CD4-positive, CD25-positive, alpha-beta regulatory T cell (primary cell): ENCODE measurements around the gene SNCG. TPM values are rescaled to one million over a fixed set of nuclear protein-coding genes. Genes with fewer than 3 reads are reported as not detected.

Experiments used
- ATAC-seq, 2 donors: fragments of 150-1000 bp; cut with Tn5 transposase; one replicate each; pipeline ENCODE4 v1.10.0; 2021; ENCODE audit warnings: low read depth in 2 of 2, moderate number of reproducible peaks in 2 of 2, moderate library complexity in 1 of 2
- DNase-seq, 3 donors: peaks; one replicate each; pipeline versions ENCODE4 v3.0.0 to v3.0.0-alpha.2; 2012 to 2022; ENCODE audit warnings: mixed read lengths in 1 of 3
- H3K27ac ChIP-seq: one replicate; pipeline ENCODE4 v1.7.0; 2013; ENCODE audit warnings: mild to moderate bottlenecking, low read length; ENCODE audit not compliant: insufficient read depth, poor library complexity, severe bottlenecking
- H3K27me3 ChIP-seq: one replicate; pipeline ENCODE4 v1.7.0; 2013; ENCODE audit warnings: low read length; ENCODE audit not compliant: control insufficient read depth, insufficient read depth
- H3K36me3 ChIP-seq: one replicate; pipeline ENCODE4 v1.7.0; 2013; ENCODE audit warnings: mild to moderate bottlenecking, low read length, moderate library complexity; ENCODE audit not compliant: control insufficient read depth, insufficient read depth
- H3K4me1 ChIP-seq: 2 replicates; pipeline ENCODE4 v1.7.0; 2013; ENCODE audit warnings: mild to moderate bottlenecking, low read length; ENCODE audit not compliant: insufficient read depth, control insufficient read depth, poor library complexity, severe bottlenecking
- H3K4me3 ChIP-seq: one replicate; pipeline ENCODE4 v1.7.0; 2013; ENCODE audit warnings: low read depth, mild to moderate bottlenecking, low read length, moderate library complexity
- H3K9me3 ChIP-seq, 2 experiments: 1 replicate in 1 of 2; 2 replicates in 1 of 2; pipeline ENCODE4 v1.7.0; 2013; ENCODE audit warnings: low read length in 2 of 2, mild to moderate bottlenecking in 1 of 2, moderate library complexity in 1 of 2; ENCODE audit not compliant: control insufficient read depth in 2 of 2
- H3K27ac Mint-ChIP-seq, 3 donors: one replicate each; pipeline ENCODE4 v1.8.0; 2020 to 2022; ENCODE audit warnings: mild to moderate bottlenecking in 3 of 3, mixed read lengths in 3 of 3, moderate library complexity in 2 of 3
- H3K27me3 Mint-ChIP-seq: one replicate; pipeline ENCODE4 v1.8.0; 2022; ENCODE audit warnings: mild to moderate bottlenecking, mixed read lengths
- H3K36me3 Mint-ChIP-seq: one replicate; pipeline ENCODE4 v1.8.0; 2020; ENCODE audit warnings: mixed read lengths
- H3K4me1 Mint-ChIP-seq, 4 donors: one replicate each; pipeline ENCODE4 v1.8.0; 2020 to 2022; ENCODE audit warnings: mixed read lengths in 4 of 4, mild to moderate bottlenecking in 1 of 4
- H3K4me3 Mint-ChIP-seq, 4 donors: one replicate each; pipeline ENCODE4 v1.8.0; 2020 to 2022; ENCODE audit warnings: mild to moderate bottlenecking in 4 of 4, mixed read lengths in 4 of 4, moderate library complexity in 3 of 4
- H3K9me3 Mint-ChIP-seq, 7 donors: one replicate each; pipeline ENCODE4 v1.8.0; 2020 to 2022; ENCODE audit warnings: mixed read lengths in 7 of 7, mild to moderate bottlenecking in 3 of 7, moderate library complexity in 2 of 7
- polyA plus RNA-seq, 4 donors: library from polyadenylated mRNA; unstranded; fragments of 300-500 nt; fragmentation: Illumina TruSeq; gene quantifications; one replicate each; pipeline ENCODE4 v1.2.3, GENCODE V29; 2021
- total RNA-seq: library from RNA; stranded (reverse); gene quantifications from one replicate; pipeline ENCODE4 v1.2.3, GENCODE V29; 2022

Gene SNCG
- total and polyA plus RNA-seq, 5 donors from 2014 or later: not detected

DNA sequence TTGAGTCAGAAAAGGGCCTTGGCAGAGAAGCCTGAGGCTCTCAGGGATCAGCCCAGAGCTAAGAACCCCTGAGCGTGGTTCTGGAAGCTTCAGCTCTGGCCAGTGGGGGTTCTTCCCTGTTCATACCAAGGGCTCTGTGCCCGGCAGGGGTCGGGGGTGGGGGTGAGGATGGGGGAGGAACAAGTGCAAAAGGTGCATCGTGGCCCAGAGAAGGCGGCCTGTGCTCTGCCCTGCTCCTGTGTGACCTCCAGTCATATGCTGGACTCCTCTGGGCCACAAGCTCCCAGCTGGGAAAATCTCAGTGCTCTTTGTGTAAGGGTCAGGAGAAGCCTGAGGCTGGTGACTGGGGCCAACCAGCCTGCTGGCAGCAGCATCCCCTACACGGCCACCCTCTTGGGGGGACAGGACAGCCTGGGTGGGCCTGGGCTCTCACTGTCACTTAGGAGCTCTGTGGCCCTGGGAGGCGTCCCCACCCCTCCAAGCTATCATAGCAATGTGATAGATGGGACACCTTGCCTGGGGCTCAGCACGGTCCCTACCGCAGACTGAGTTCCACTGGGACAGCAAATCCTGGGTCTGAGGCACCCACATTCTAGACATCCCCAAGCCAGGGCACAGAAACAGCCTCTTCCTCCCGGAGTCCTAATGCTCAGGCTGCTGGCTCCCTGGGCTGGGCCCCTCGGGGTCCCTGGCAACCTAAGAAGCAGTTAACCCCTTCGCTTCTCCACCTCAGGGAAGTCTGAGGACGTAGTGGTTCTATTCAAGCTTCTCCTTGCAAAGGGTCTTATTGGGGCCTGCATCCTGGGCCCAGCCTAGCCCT is 3.5 kb upstream of the SNCG start:
- Mint-ChIP-seq H3K36me3 (peaks cover 3% of the 10 kb centered on the region), H3K4me1 (peaks cover 0 to 37% (median 17%) of the 10 kb centered on the region in 4 donors), H3K27ac (no peak overlapping the region), H3K4me3 (no peak overlapping the region), H3K9me3 (peaks cover 0 to 15% (median 0%) of the 10 kb centered on the region in 7 donors), H3K27me3 (no peaks in the 10 kb centered on the region)
- no peak overlapping the region for H3K27ac ChIP-seq
- peaks cover 21% of the 10 kb centered on the region for H3K4me1 ChIP-seq
- peaks cover 0 to 6% of the 10 kb centered on the region in 2 experiments for H3K9me3 ChIP-seq
- no peak overlapping the region for H3K4me3 ChIP-seq
- H3K36me3 ChIP-seq: no peaks in the 10 kb centered on the region
- DNase-seq (no peak), ATAC-seq (no peak)
- no peaks in the 10 kb centered on the region for H3K27me3 ChIP-seq

DNA sequence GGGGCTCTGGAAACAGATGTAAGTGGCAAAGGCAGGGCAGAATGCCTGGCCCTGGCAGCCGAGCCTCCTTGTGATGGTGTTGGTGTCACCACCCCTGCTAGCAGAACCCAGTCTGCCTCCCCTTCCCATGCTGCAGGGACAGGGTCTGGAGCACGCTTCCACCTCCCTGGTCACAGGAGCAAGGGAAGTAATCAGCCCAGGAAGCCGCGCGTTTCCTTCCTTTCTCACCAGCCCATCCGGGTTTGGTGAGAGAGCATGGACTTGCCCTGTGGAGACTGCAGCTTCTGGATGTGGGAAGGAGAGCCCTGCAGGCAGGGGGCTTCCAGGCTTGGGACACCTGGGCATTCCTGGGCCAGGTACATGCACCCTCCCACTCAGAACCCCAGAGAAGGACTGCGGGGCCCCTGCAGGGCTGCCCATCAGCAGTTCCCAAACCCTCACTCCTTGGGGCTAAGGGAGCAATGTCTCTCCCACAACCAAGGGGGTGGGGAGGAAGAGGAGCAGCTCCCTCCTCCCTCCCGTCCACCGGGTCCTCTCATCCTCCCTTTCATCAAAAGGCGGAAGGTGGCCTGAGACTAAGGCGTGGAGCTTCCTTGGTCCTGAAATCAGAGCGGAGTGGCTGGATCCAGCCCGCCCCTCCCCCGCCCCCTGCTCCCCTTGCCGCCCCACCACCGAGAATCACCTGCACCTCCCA is 2.8 kb upstream of the SNCG start:
- Histone ChIP-seq H3K9me3 (peaks cover 0 to 6% of the 10 kb centered on the region in 2 experiments), H3K36me3 (no peaks in the 10 kb centered on the region), H3K27me3 (no peaks in the 10 kb centered on the region), H3K27ac (no peak overlapping the region), H3K4me1 (peaks cover 14% of the 10 kb centered on the region), H3K4me3 (no peak overlapping the region)
- no peaks in the 10 kb centered on the region for H3K27me3 Mint-ChIP-seq
- no peak overlapping the region for H3K4me3 Mint-ChIP-seq
- peaks cover 0 to 15% (median 0%) of the 10 kb centered on the region in 7 donors for H3K9me3 Mint-ChIP-seq
- ATAC-seq (no peak), DNase-seq (no peak)
- peak overlapping the region in 2 of 3 donors; percentile 49 to 76 for H3K27ac Mint-ChIP-seq
- H3K36me3 Mint-ChIP-seq: peaks cover 3% of the 10 kb centered on the region
- peaks cover 0 to 32% (median 12%) of the 10 kb centered on the region in 4 donors for H3K4me1 Mint-ChIP-seq

DNA sequence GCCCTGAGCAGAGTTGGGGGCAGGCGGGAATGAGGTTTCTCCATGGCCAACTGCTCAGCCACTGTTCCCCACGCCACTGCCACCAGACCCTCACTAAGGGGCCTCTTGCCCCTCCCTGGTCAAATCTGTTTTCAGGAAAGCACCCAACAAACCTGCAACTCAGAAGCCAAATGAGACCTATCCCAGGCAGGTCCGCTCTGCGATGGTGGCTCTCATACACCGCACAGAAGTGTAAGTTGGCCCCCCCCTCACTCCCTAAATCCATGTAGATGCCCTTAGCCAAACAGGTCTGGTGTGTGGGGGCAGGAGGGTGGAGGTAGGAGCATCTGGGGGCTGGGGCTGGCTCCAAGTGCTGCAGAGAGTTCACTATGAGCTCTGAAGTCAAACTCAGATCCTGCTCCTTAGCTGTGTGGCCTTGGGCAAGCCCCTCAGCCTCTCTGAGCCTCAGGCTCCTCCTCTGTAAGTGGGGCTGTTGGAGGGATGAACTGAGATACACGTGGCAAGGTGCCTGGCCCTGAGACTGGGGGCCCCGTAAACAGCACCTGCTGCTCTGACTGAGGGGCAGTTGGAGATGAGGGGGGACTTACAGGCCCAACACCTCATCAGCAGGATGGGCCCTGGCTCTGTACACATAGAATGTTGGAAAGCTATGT is 2.1 kb upstream of the SNCG start:
- Histone ChIP-seq H3K4me1 (peaks cover 7% of the 10 kb centered on the region), H3K27ac (no peak overlapping the region), H3K4me3 (no peak overlapping the region), H3K36me3 (no peaks in the 10 kb centered on the region), H3K9me3 (peaks cover 0 to 6% of the 10 kb centered on the region in 2 experiments), H3K27me3 (no peaks in the 10 kb centered on the region)
- H3K36me3 Mint-ChIP-seq: peaks cover 3% of the 10 kb centered on the region
- DNase-seq: no peak
- peak overlapping the region in 2 of 3 donors; percentile 49 to 76 for H3K27ac Mint-ChIP-seq
- peaks cover 0 to 26% (median 9%) of the 10 kb centered on the region in 4 donors for H3K4me1 Mint-ChIP-seq
- no peak overlapping the region for H3K4me3 Mint-ChIP-seq
- no peak for ATAC-seq
- H3K9me3 Mint-ChIP-seq: peaks cover 0 to 15% (median 0%) of the 10 kb centered on the region in 7 donors
- no peaks in the 10 kb centered on the region for H3K27me3 Mint-ChIP-seq

DNA sequence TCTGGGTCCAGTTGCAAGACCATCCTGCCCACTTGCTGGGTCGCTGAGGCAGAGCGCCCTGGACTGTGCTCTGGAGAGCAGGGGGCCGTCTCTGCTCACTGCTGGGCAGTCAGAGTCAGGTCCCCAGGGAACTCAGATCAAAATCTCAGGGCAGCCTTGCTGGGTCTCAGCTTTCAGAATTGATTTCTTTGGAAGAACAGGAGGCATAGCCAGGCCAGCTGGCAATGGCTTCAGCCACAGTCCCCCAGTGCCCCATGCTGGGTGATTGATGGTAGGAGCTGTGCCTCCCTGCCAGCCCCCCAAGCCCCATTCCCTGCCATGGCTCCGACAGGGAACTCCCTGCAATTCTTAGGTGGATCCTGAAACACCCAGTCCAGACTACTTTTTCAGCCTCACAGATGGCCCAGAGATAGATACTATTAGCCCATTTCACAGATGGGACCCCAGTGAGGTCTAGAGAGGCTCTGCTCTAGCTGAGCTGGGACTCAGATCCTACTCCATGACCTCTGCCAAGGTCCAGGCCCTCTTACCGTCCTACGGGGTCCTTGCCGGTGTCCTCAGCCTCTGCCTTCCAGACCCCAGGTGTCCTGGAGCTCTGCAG is 1.5 kb upstream of the SNCG start:
- H3K9me3 Mint-ChIP-seq: peaks cover 0 to 12% (median 0%) of the 10 kb centered on the region in 7 donors
- H3K9me3 ChIP-seq: peaks cover 0 to 6% of the 10 kb centered on the region in 2 experiments
- H3K4me3 Mint-ChIP-seq: no peak overlapping the region
- H3K27me3 Mint-ChIP-seq: no peaks in the 10 kb centered on the region
- peaks cover 0 to 22% (median 9%) of the 10 kb centered on the region in 4 donors for H3K4me1 Mint-ChIP-seq
- ATAC-seq (no peak), DNase-seq (no peak)
- H3K36me3 ChIP-seq: no peaks in the 10 kb centered on the region
- peaks cover 3% of the 10 kb centered on the region for H3K36me3 Mint-ChIP-seq
- H3K4me3 ChIP-seq: no peak overlapping the region
- H3K27ac Mint-ChIP-seq: peak overlapping the region in 2 of 3 donors; percentile 49 to 59
- H3K27ac ChIP-seq: no peak overlapping the region
- H3K4me1 ChIP-seq: peaks cover 6% of the 10 kb centered on the region
- no peaks in the 10 kb centered on the region for H3K27me3 ChIP-seq

DNA sequence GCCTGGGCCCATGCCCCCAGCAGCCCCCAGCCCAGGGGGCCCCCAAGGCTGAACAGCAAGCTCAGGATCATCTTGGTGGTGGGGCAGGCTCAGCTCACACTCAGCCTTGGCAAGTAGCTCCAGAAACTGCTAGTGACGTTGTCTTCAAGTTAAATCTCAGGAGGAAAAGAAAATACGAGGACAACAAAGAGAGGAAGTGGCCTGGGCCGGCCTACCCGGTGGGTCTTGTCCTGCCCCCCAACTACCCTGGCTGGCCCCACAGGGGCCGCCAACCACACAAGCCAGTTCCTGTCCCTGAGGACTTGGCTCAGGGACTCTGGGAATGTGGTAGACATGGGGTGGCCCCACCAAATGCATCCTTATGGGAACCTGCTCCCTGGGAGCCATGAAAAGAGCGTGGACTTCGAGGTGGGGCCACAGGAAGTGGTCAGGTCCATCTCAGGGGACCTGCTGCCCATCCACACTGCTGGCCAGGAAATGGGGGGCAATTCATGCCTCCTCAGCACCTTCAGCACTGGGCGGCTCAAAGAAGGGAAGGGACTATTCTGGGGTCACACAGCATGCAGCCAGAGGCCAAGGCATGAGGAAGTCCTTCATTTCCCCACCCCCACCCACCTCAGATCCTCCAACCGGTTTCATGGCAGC is 806 bp upstream of the SNCG start, which contains the start of gene MMRN2:
MMRN2 (minus strand) TSS at position 145 of the 645 bp plus-strand sequence; CDS start at position 71, 74 bp downstream.
- peaks cover 6% of the 10 kb centered on the region for H3K4me1 ChIP-seq
- no peaks in the 10 kb centered on the region for H3K27me3 Mint-ChIP-seq
- no peak for ATAC-seq
- H3K4me3 ChIP-seq: no peak within 1 kb of the TSS
- H3K36me3 Mint-ChIP-seq: no peaks in the 10 kb centered on the region
- no peak for DNase-seq
- no peak within 1 kb of the TSS for H3K27ac ChIP-seq
- no peaks in the 10 kb centered on the region for H3K36me3 ChIP-seq
- H3K27me3 ChIP-seq: no peaks in the 10 kb centered on the region
- peak within 1 kb of the TSS in 1 of 4 donors; percentile 21 for H3K4me3 Mint-ChIP-seq
- H3K9me3 Mint-ChIP-seq: peaks cover 0 to 6% (median 0%) of the 10 kb centered on the region in 7 donors
- H3K27ac Mint-ChIP-seq: peak within 1 kb of the TSS in 2 of 3 donors; percentile 49 to 59
- H3K4me1 Mint-ChIP-seq: peaks cover 0 to 20% (median 7%) of the 10 kb centered on the region in 4 donors
- peaks cover 0 to 2% of the 10 kb centered on the region in 2 experiments for H3K9me3 ChIP-seq

DNA sequence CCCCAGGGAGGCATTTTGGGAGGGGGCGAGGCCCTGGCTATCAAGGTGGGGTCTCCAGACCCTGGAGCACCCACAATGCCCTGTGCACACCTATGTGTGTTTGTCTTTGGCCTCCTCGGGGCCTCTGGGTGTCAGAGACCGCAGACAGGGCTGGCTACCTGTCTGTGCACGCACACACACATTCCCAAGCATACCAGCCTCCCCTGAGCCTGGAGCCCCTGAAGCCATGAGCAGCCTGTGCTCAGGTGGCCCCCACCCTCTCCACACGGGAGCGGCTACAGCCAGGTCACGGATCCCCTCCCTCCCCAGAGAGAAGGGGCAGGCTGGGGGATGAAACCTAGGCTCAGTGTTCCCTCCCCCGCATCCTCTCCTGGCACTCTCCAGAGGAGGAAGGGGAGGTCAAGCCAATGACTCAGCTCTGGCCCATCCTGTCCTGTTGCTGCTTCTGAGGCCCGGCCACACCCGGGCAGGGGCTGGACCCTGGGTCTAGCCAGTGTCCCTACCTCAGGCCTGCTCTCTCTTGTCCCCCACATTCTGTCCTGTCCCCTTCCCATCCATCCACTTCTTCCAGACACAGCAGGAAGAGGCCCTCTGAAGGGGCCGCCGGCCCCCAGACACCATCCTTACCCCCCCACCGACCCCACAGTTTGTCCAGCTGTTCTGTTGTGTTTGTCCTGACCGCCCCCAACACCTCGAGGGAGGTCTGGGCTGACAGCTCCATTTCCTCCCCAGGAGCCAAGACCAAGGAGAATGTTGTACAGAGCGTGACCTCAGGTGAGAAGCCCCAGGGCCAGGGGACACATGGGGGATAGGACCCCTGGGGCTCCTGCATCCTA is 720 bp downstream of the SNCG start:
- no peaks in the 10 kb centered on the region for H3K9me3 ChIP-seq
- peaks cover 6% of the 10 kb centered on the region for H3K4me1 ChIP-seq
- Mint-ChIP-seq H3K36me3 (no peaks in the 10 kb centered on the region), H3K9me3 (no peaks in the 10 kb centered on the region), H3K4me3 (no peak overlapping the region), H3K4me1 (peaks cover 0 to 20% (median 7%) of the 10 kb centered on the region in 4 donors), H3K27me3 (peaks cover 5% of the 10 kb centered on the region), H3K27ac (peak overlapping the region in 2 of 3 donors; percentile 48 to 51)
- no peak overlapping the region for H3K4me3 ChIP-seq
- no peaks in the 10 kb centered on the region for H3K27me3 ChIP-seq
- H3K36me3 ChIP-seq: no peaks in the 10 kb centered on the region
- ATAC-seq (no peak), DNase-seq (no peak)
- no peak overlapping the region for H3K27ac ChIP-seq
